Measurements from ENCODE around the gene FBXO44. TPM values are rescaled to one million over a fixed set of nuclear protein-coding genes. Genes with fewer than 3 reads are reported as not detected.

Gene FBXO44
- total and polyA plus RNA-seq, 10 of the 15 experiments (the other 5 are each of a cell fraction or from before 2014, with no cell fraction given): 0.77 to 22.4 (median 8.2) TPM

DNA sequence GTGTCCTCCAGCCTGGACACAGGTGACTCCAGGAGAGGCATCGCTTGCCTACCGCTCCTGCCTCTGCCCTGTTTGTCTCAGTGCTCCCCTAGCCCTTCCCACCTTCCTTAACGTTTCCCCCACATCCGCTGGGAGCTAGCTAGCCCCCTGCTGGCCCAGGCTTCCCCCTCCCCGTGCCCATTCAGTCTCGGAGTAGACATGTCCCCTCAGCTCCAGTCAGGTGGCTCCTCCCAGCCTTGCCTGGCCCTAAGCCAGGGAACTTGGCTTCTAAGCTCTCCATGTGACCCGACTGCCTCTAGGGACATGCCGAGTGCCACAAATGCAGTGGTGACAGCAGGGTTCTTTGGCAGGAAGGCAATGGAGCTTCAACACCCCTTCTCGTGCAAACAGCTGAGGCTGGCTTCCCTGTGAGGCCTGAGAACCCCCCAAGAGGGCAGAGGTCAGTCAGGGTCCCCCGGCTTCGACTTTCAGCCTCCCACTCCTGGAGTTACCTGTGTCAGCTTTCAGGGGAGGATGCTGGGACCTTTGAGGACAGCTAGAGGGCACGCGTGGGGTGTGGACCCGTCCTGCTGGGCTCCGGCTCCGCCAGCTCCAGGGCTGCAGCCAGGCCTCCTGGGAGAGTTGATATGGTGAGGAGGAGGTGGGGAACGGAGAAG lies 53.1 kb downstream of the FBXO44 start:
- Histone ChIP-seq H3K4me3 (no peak overlapping the region), H3K9ac (ENCODE audit: control insufficient read depth, insufficient read depth, low read length) (no peak overlapping the region), H4K20me1 (ENCODE audit: control insufficient read depth, insufficient read depth) (no peaks in the 10 kb centered on the region), H3K36me3 (ENCODE audit: control insufficient read depth in 2 of 2, insufficient read depth in 2 of 2, low read length in 1 of 2) (no peaks in the 10 kb centered on the region), H3K9me3 (replicated peaks; ENCODE audit: control insufficient read depth, insufficient read depth, low read length) (no peaks in the 10 kb centered on the region), H3K79me2 (ENCODE audit: control insufficient read depth, insufficient read depth, low read length) (no peaks in the 10 kb centered on the region), H3K27me3 (replicated peaks in 1 of 2; ENCODE audit: control insufficient read depth in 2 of 2, insufficient read depth in 2 of 2, low read length in 1 of 2) (peaks cover 2 to 7% of the 10 kb centered on the region in 2 experiments), H3K4me1 (ENCODE audit: control insufficient read depth, insufficient read depth, low read length) (no peaks in the 10 kb centered on the region; the same call in 1 of the 2 replicates), H3K27ac (ENCODE audit: control insufficient read depth, insufficient read depth) (no peak overlapping the region), H2AFZ (ENCODE audit: control insufficient read depth, low read depth, low read length) (no peak overlapping the region), H3K4me2 (ENCODE audit: control insufficient read depth, insufficient read depth) (no peak overlapping the region)
- no peak for FAIRE-seq
- POLR2A ChIA-PET: interaction anchor here (0.5 kb wide), 2 partner anchors 21 to 44 kb away, joined by 3 to 5 read pairs; partner anchors contain the start of gene FBXO6
- SMC1A ChIA-PET (ENCODE audit: uncharacterized antibody, unreplicated experiment): interaction anchor here (0.9 to 2.4 kb wide), 4 partner anchors 8 to 26 kb away, joined by 4 to 9 read pairs (median 4); no protein-coding TSS in a partner anchor
- RAD21 ChIA-PET (ENCODE audit: unreplicated experiment): interaction anchor here (0.7 to 3.9 kb wide), 3 partner anchors 40 to 56 kb away, joined by 3 to 17 read pairs (median 4); partner anchors contain the start of gene FBXO6
- CTCF ChIA-PET: interaction anchor here (1.1 to 2.5 kb wide), 6 partner anchors 12 to 670 kb away, joined by 3 to 8 read pairs (median 3); no protein-coding TSS in a partner anchor
- BruUV-seq (replicated peaks): no TSS peak
- 41% methylated on average over 17 of the region's 17 CpGs for WGBS (ENCODE audit: insufficient coverage, insufficient replicate concordance, low lambda C conversion rate, missing lambda C conversion rate)
- DNase-seq (ENCODE audit: low read depth, low spot score): no peak
- in situ Hi-C loops (cut with MboI) (no loop called here), intact Hi-C loops (cut with micrococcal nuclease; ENCODE audit: unreplicated experiment) (loop anchor here (1.0 kb wide), 1 partner anchor 26 kb away; the partner anchor contains the start of gene MAD2L2)
- ATAC-seq: peak; percentile 33
- peak; percentile 51; the same call in 1 of the 2 replicates for TF ChIP-seq NR2F1 (conservative IDR thresholded peaks at IDR 0.05)
- TF ChIP-seq TCF3 (IDR thresholded peaks at IDR 0.05; ENCODE audit: borderline replicate concordance, insufficient read depth, low read depth, low read length): no peak

DNA sequence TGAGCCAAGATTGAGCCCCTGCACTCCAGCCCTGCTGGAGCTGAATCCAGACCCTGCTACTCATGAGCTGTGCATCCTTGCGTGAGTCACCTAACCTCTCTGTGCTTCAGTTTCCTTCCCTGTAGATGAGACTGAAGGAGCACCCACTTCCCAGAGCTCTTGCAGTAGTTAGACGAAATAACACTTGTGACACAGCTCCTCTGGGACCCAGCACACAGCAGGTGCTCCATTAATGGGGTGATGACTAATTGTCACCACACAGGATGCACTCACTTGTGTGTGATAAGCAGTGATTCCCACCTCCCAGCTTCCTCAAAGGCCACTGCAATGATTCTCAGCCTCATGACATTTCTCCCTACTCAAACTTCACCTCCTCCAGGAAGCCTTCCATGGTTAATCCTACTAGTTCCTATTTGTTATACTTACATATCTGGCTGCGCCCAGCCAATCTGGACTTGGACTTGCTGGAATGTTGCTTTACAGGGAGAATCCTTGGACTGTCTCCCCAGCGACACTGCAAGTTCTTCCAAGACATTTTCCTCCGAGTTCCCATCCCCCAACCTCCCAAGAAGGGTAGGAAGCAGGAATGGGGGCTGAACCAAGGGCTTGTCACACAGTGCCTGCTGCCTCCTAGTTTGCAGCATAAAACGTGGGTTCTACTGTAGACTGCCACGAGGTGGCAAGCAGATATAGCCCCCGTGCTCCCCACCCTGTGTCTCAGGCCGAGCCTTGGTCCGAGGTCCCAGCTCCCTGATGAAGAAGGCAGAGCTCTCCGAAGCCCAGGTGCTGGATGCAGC lies 54.1 kb downstream of the FBXO44 start:
- no TSS peak for BruUV-seq (replicated peaks)
- H3K9ac ChIP-seq (ENCODE audit: control insufficient read depth, insufficient read depth, low read length): no peak overlapping the region
- no peak for FAIRE-seq

More for the DNA sequence above, 54.1 kb downstream of the FBXO44 start:
- Histone ChIP-seq H3K4me3 (no peak overlapping the region), H3K79me2 (ENCODE audit: control insufficient read depth, insufficient read depth, low read length) (no peaks in the 10 kb centered on the region), H3K27me3 (replicated peaks in 1 of 2; ENCODE audit: control insufficient read depth in 2 of 2, insufficient read depth in 2 of 2, low read length in 1 of 2) (peaks cover 2 to 7% of the 10 kb centered on the region in 2 experiments), H3K9me3 (replicated peaks; ENCODE audit: control insufficient read depth, insufficient read depth, low read length) (no peaks in the 10 kb centered on the region), H4K20me1 (ENCODE audit: control insufficient read depth, insufficient read depth) (no peaks in the 10 kb centered on the region), H3K27ac (ENCODE audit: control insufficient read depth, insufficient read depth) (no peak overlapping the region), H3K4me1 (ENCODE audit: control insufficient read depth, insufficient read depth, low read length) (no peaks in the 10 kb centered on the region; the same call in 1 of the 2 replicates), H2AFZ (ENCODE audit: control insufficient read depth, low read depth, low read length) (no peak overlapping the region), H3K36me3 (ENCODE audit: control insufficient read depth in 2 of 2, insufficient read depth in 2 of 2, low read length in 1 of 2) (no peaks in the 10 kb centered on the region), H3K4me2 (ENCODE audit: control insufficient read depth, insufficient read depth) (no peak overlapping the region)
- ChIA-PET SMC1A (ENCODE audit: uncharacterized antibody, unreplicated experiment) (interaction anchor here (0.9 to 2.4 kb wide), 4 partner anchors 11 to 33 kb away, joined by 3 to 9 read pairs (median 4); no protein-coding TSS in a partner anchor), RAD21 (ENCODE audit: unreplicated experiment) (interaction anchor here (0.5 to 3.9 kb wide), 2 partner anchors 57 to 327 kb away, joined by 3 to 17 read pairs; no protein-coding TSS in a partner anchor), POLR2A (no interaction called here), CTCF (interaction anchor here (0.6 to 2.5 kb wide), 8 partner anchors 11 to 673 kb away, joined by 3 to 8 read pairs (median 3); no protein-coding TSS in a partner anchor)
- TF ChIP-seq EP300 (IDR thresholded peaks at IDR 0.05; ENCODE audit: borderline replicate concordance in 1 of 2, control insufficient read depth in 1 of 2, low read depth in 2 of 2, low read length in 2 of 2): no peak
- 0 out of 2 replicates have a peak, but pooled peaks have one; percentile 15 for TF ChIP-seq TCF12 (IDR thresholded peaks at IDR 0.05; ENCODE audit: low read depth, low read length)
- 19% methylated on average over 11 of the region's 11 CpGs for WGBS (ENCODE audit: insufficient coverage, insufficient replicate concordance, low lambda C conversion rate, missing lambda C conversion rate)
- DNase-seq (ENCODE audit: low read depth, low spot score) (no peak), ATAC-seq (no peak)
- intact Hi-C loops (cut with micrococcal nuclease; ENCODE audit: unreplicated experiment) (loop anchor here (1.0 kb wide), 1 partner anchor 27 kb away; the partner anchor contains the start of gene MAD2L2), in situ Hi-C loops (cut with MboI) (no loop called here)

Measured in GM12878 (cell line).